NT2/D1 (cell line): ENCODE measurements around the gene POLR2L.

Experiments used
- YY1 ChIP-seq: IDR thresholded peaks from 2 replicates; pipeline ENCODE4 v1.6.1; 2011; ENCODE audit not compliant: insufficient read length, insufficient read depth
- ZNF274 ChIP-seq: IDR thresholded peaks from 2 replicates; pipeline ENCODE4 v1.6.1; 2011; ENCODE audit warnings: mild to moderate bottlenecking, low read depth, low read length

- TF ChIP-seq YY1 (no peak), ZNF274 (no peak)
Observed at GRCh38 chr11:845872-846495, 3.7 kb upstream of the POLR2L start.
